GM12874 (cell line): ENCODE data around the gene PSMA7.

ENCODE experiments used
- TF ChIP-seq, protein P1 (sequence below): IDR thresholded peaks from 2 replicates; pipeline ENCODE4 v1.5.1; 2011; ENCODE audit warnings: low read depth, mild to moderate bottlenecking, control low read depth, low read length, moderate library complexity; ENCODE audit not compliant: insufficient read depth

Gene PSMA7

GRCh38 chr20:62158088-62158400 lies 14.8 kb upstream of the PSMA7 start:
- TF ChIP-seq, protein P1, sequence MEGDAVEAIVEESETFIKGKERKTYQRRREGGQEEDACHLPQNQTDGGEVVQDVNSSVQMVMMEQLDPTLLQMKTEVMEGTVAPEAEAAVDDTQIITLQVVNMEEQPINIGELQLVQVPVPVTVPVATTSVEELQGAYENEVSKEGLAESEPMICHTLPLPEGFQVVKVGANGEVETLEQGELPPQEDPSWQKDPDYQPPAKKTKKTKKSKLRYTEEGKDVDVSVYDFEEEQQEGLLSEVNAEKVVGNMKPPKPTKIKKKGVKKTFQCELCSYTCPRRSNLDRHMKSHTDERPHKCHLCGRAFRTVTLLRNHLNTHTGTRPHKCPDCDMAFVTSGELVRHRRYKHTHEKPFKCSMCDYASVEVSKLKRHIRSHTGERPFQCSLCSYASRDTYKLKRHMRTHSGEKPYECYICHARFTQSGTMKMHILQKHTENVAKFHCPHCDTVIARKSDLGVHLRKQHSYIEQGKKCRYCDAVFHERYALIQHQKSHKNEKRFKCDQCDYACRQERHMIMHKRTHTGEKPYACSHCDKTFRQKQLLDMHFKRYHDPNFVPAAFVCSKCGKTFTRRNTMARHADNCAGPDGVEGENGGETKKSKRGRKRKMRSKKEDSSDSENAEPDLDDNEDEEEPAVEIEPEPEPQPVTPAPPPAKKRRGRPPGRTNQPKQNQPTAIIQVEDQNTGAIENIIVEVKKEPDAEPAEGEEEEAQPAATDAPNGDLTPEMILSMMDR = no peak

- TF ChIP-seq, protein P1 = no peak
Measured at GRCh38 chr20:62157387-62158087, 14.3 kb upstream of the PSMA7 start.

GRCh38 chr20:62156592-62157386 lies 13.6 kb upstream of the PSMA7 start:
- TF ChIP-seq, protein P1 = peak; percentile 82

DNA sequence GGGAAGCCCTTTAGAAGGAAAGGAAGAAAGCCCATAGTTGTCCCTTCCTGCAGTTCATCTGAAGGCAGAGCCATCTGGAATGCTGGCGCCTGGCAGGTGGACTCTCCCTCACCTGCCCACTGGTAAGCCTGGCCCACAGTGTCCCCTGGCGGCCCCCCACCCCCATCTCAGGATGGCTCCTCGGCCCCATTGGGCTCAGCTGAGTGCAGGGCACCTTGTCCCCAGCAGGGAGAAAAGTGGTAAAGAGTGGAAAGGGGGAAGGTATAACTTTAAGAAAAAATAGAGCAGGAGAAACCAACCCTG lies 13.0 kb upstream of the PSMA7 start:
- TF ChIP-seq, protein P1 = no peak

GRCh38 chr20:62155428-62156253 lies 12.4 kb upstream of the PSMA7 start:
- TF ChIP-seq, protein P1 = no peak

GRCh38 chr20:62151835-62152364 lies 8.7 kb upstream of the PSMA7 start:
- TF ChIP-seq, protein P1 = no peak

DNA sequence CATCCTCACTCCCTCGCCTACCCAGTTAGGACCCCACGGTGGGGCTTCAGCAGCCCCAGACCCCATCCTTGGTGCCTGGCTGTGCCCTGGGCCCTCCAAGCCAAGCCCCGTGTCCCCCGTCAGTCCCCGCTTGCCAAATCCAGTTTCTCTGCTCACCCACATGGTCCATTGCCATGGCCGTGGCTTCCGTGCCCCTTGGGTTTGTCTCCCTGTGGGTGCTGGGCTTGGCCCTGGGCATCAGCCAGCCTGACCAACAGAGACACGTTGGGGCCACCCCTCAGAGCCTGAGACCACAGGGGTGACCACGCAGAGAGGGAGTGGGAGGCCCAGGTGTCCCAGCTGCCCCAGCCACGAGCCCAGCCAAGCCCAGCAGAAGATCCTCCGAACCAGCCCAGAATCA lies 8.0 kb upstream of the PSMA7 start:
- TF ChIP-seq, protein P1 = no peak
